GM21526 (cell line): Measurements from ENCODE around the gene ZG16.

Experiments used
- ATAC-seq: cut with Tn5 transposase; IDR thresholded peaks from one replicate; pipeline ENCODE4 v1.9.1; 2021; ENCODE audit warnings: moderate library complexity; ENCODE audit not compliant: unreplicated experiment, low FRiP score

Gene ZG16

GRCh38 chr16:29819506-29819905, 41.5 kb downstream of the ZG16 start:
- no peak for ATAC-seq

GRCh38 chr16:29820271-29820701, 42.2 kb downstream of the ZG16 start, which contains the start of gene MVP:
Gene MVP (plus strand): TSS chr16:29820462. CDS start chr16:29830550, 10,088 bp downstream.
- no peak for ATAC-seq

GRCh38 chr16:29820730-29821642, 42.9 kb downstream of the ZG16 start:
- no peak for ATAC-seq

GRCh38 chr16:29821643-29822115, 43.6 kb downstream of the ZG16 start:
- ATAC-seq, result no peak

GRCh38 chr16:29824589-29825144, 46.6 kb downstream of the ZG16 start:
- ATAC-seq, result no peak

GRCh38 chr16:29825145-29826044, 47.3 kb downstream of the ZG16 start:
- ATAC-seq, result no peak

GRCh38 chr16:29826342-29826695, 48.3 kb downstream of the ZG16 start:
- ATAC-seq, result no peak

GRCh38 chr16:29830774-29831173, 52.7 kb downstream of the ZG16 start:
- ATAC-seq, result no peak

- no peak for ATAC-seq
These were observed 53.4 kb downstream of the ZG16 start for GRCh38 chr16:29831490-29831889.
